HepG2 (cell line): Measurements from ENCODE around the gene ZNF3. TPM values are rescaled to one million over a fixed set of nuclear protein-coding genes. Genes with fewer than 3 reads are reported as not detected.

Source experiments
- CBX5 ChIP-seq: sonication (generic); formaldehyde crosslinking; IDR thresholded peaks from 2 replicates; pipeline ENCODE4 v1.4.0; 2020; ENCODE audit warnings: missing genetic modification reagents, borderline replicate concordance
- GATAD2A ChIP-seq: IDR thresholded peaks from 2 replicates; pipeline ENCODE4 v1.6.1; 2016
- ISL2 ChIP-seq: sonication (generic); formaldehyde crosslinking; IDR thresholded peaks from 2 replicates; pipeline ENCODE4 v1.5.0; 2020; ENCODE audit warnings: missing genetic modification reagents
- KLF6 ChIP-seq: IDR thresholded peaks from 2 replicates; pipeline ENCODE4 v1.8.0; 2016; ENCODE audit warnings: missing biosample characterization, missing genetic modification reagents
- NR2F6 ChIP-seq, 2 experiments: IDR thresholded peaks; 2 replicates each; pipeline ENCODE4 v1.6.1; 2016; ENCODE audit warnings: antibody characterized with exemption in 1 of 2, mild to moderate bottlenecking in 1 of 2
- PHF5A ChIP-seq: IDR thresholded peaks from one replicate; pipeline ENCODE4 v1.6.1; 2018; ENCODE audit warnings: low read depth, missing genetic modification reagents; ENCODE audit not compliant: unreplicated experiment
- RARG ChIP-seq: sonication (generic); formaldehyde crosslinking; IDR thresholded peaks from 2 replicates; pipeline ENCODE4 v1.4.0; 2020; ENCODE audit warnings: low read depth, mild to moderate bottlenecking, missing genetic modification reagents
- RBAK ChIP-seq: sonication (generic); formaldehyde crosslinking; IDR thresholded peaks from 2 replicates; pipeline ENCODE4 v1.5.1; 2020; ENCODE audit warnings: mild to moderate bottlenecking, missing genetic modification reagents
- RBM39 ChIP-seq: fragments of 200-400 bp; formaldehyde crosslinking; IDR thresholded peaks from one replicate; pipeline ENCODE4 v1.6.1; 2018; ENCODE audit warnings: antibody characterized with exemption, mild to moderate bottlenecking, low read depth, low read length; ENCODE audit not compliant: poor library complexity, severe bottlenecking
- SMARCC2 ChIP-seq: fragments of 450-650 bp; IDR thresholded peaks from 2 replicates; pipeline ENCODE4 v1.6.1; 2017; ENCODE audit warnings: antibody characterized with exemption, mild to moderate bottlenecking
- SMARCE1 ChIP-seq: fragments of 450-650 bp; IDR thresholded peaks from 2 replicates; pipeline ENCODE4 v1.6.1; 2017; ENCODE audit warnings: borderline replicate concordance
- SP1 ChIP-seq, 2 experiments: fragments of 450-650 bp in 1 of 2; sonication (generic) in 1 of 2; formaldehyde crosslinking in 1 of 2; IDR thresholded peaks; 2 replicates each; pipeline versions ENCODE4 v1.4.0 to v1.6.1; 2016 to 2020; ENCODE audit warnings: missing genetic modification reagents in 1 of 2
- TAF1 ChIP-seq: sonication (generic); formaldehyde crosslinking; IDR thresholded peaks from 2 replicates; pipeline ENCODE4 v1.4.0; 2020; ENCODE audit warnings: missing genetic modification reagents
- TARDBP ChIP-seq: sonication (generic); formaldehyde crosslinking; IDR thresholded peaks from 2 replicates; pipeline ENCODE4 v1.8.0; 2022; ENCODE audit warnings: mild to moderate bottlenecking, missing genetic modification reagents
- ZBTB7B ChIP-seq: sonication (generic); formaldehyde crosslinking; IDR thresholded peaks from 2 replicates; pipeline ENCODE4 v1.4.0; 2020; ENCODE audit warnings: missing genetic modification reagents
- ZNF251 ChIP-seq: sonication (generic); formaldehyde crosslinking; IDR thresholded peaks from 2 replicates; pipeline ENCODE4 v1.9.0; 2021; ENCODE audit warnings: mild to moderate bottlenecking, missing genetic modification reagents
- ZNF367 ChIP-seq: sonication (generic); formaldehyde crosslinking; IDR thresholded peaks from 2 replicates; pipeline ENCODE4 v1.4.0; 2020; ENCODE audit warnings: missing genetic modification reagents, borderline replicate concordance
- ZNF589 ChIP-seq: sonication (generic); formaldehyde crosslinking; conservative IDR thresholded peaks from 2 replicates; pipeline ENCODE4 v1.8.0; 2022; ENCODE audit warnings: mild to moderate bottlenecking, moderate library complexity, missing genetic modification reagents
- ZNF713 ChIP-seq: sonication (generic); formaldehyde crosslinking; IDR thresholded peaks from 2 replicates; pipeline ENCODE4 v1.4.0; 2020; ENCODE audit warnings: mild to moderate bottlenecking, missing genetic modification reagents
- ZNF773 ChIP-seq: sonication (generic); formaldehyde crosslinking; IDR thresholded peaks from 2 replicates; pipeline ENCODE4 v1.4.0; 2020; ENCODE audit warnings: missing genetic modification reagents, borderline replicate concordance
- ZNF883 ChIP-seq: sonication (generic); formaldehyde crosslinking; IDR thresholded peaks from 2 replicates; pipeline ENCODE4 v1.5.1; 2020; ENCODE audit warnings: mild to moderate bottlenecking, missing genetic modification reagents; ENCODE audit errors: not compliant biosample characterization
- ZSCAN29 ChIP-seq: sonication (generic); formaldehyde crosslinking; conservative IDR thresholded peaks from 2 replicates; pipeline ENCODE4 v1.4.0; 2020; ENCODE audit warnings: mild to moderate bottlenecking, missing genetic modification reagents
- polyA plus RNA-seq, 8 experiments: library from polyadenylated mRNA; depleted of rRNA in 3 of 8; stranded (reverse) in 7 of 8; unstranded in 1 of 8; fragments of >200 nt; fragmentation: Illumina TruSeq in 4 of 8; extraction: Trizol in 4 of 8; gene quantifications; 2 replicates each; pipeline versions ENCODE4 v1.2.1 to v1.2.3, GENCODE V29; 2011 to 2016; ENCODE audit warnings: low read depth in 4 of 8, missing spikeins in 1 of 8, mixed read lengths in 1 of 8; ENCODE audit not compliant: insufficient read depth in 1 of 8
- total RNA-seq, 5 experiments: library from RNA; depleted of rRNA; stranded (reverse); fragments of >200 nt; fragmentation: Illumina TruSeq; extraction: Trizol; gene quantifications; 2 replicates each; pipeline ENCODE4 v1.2.3, GENCODE V29; 2016; ENCODE audit warnings: low read depth in 1 of 5
- TF ChIP-seq, protein P1 (sequence below): sonication (generic); formaldehyde crosslinking; IDR thresholded peaks from 2 replicates; pipeline ENCODE4 v1.5.0; 2020; ENCODE audit warnings: missing genetic modification reagents, mild to moderate bottlenecking, borderline replicate concordance
- TF ChIP-seq, protein P2 (sequence below): sonication (generic); formaldehyde crosslinking; IDR thresholded peaks from 2 replicates; pipeline ENCODE4 v1.4.0; 2020; ENCODE audit warnings: missing genetic modification reagents
- TF ChIP-seq, protein P3 (sequence below): sonication (generic); formaldehyde crosslinking; IDR thresholded peaks from 2 replicates; pipeline ENCODE4 v1.4.0; 2020; ENCODE audit warnings: mild to moderate bottlenecking, missing genetic modification reagents
- TF ChIP-seq, protein P4 (sequence below): sonication (generic); formaldehyde crosslinking; IDR thresholded peaks from 2 replicates; pipeline ENCODE4 v1.5.1; 2020; ENCODE audit warnings: missing genetic modification reagents, mild to moderate bottlenecking, borderline replicate concordance

ZNF3 gene
- total and polyA plus RNA-seq, 2 of the 13 experiments (the other 11 are each of a cell fraction or from before 2014, with no cell fraction given) = 33.7 to 56.9 TPM

DNA sequence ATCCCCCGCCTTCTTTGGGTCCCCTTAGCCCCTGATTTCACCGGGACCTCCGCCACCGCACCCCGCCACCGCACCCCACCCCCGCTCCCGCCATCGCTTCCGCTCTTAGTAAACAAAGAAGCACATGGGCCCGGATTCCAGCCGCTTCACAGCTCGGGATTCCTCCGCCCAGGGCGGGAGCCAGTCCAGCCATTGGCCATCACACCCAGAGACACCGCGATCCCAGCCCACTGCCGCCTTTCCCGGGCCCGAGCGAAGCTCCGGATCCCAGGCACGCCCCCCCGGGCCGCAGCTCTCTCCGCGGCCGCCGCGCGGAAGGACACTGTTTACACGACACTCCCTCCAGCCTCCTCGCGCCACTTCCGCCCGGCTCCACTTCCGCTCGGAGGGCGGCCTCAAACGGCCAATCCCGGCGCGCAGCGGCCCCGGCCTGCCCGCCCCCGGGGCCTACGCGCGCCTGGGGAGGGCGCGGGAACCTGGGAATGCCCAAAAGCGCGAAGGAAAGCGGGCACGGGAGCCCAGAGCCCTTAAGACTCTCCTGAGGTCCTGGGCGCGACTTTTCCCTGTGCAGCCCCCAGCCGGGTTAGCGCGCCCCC, 19.0 kb upstream of the ZNF3 start (continued):
- TF ChIP-seq ZNF713 (CRISPR knock-in tag) = no peak
- TF ChIP-seq TAF1 (CRISPR knock-in tag) = no peak; the same call in 1 of the 2 replicates
- TF ChIP-seq TARDBP (CRISPR knock-in tag) = peak; percentile 79
- no peak for TF ChIP-seq RARG (CRISPR knock-in tag)
- TF ChIP-seq ZNF589 (CRISPR knock-in tag) = no peak
- no peak for TF ChIP-seq ZNF367 (CRISPR knock-in tag)
- TF ChIP-seq ISL2 (CRISPR knock-in tag) = peak; percentile 68
- TF ChIP-seq, protein P1, sequence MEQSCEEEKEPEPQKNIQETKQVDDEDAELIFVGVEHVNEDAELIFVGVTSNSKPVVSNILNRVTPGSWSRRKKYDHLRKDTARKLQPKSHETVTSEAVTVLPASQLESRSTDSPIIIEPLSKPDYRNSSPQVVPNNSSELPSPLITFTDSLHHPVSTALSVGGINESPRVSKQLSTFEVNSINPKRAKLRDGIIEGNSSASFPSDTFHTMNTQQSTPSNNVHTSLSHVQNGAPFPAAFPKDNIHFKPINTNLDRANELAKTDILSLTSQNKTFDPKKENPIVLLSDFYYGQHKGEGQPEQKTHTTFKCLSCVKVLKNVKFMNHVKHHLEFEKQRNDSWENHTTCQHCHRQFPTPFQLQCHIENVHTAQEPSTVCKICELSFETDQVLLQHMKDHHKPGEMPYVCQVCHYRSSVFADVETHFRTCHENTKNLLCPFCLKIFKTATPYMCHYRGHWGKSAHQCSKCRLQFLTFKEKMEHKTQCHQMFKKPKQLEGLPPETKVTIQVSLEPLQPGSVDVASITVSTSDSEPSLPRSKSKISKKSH = no peak
- no peak for TF ChIP-seq PHF5A (CRISPR knock-in tag)
- no peak for TF ChIP-seq SMARCE1
- TF ChIP-seq, protein P2, sequence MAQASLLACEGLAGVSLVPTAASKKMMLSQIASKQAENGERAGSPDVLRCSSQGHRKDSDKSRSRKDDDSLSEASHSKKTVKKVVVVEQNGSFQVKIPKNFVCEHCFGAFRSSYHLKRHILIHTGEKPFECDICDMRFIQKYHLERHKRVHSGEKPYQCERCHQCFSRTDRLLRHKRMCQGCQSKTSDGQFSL (CRISPR knock-in tag) = 0 out of 2 replicates have a peak, but pooled peaks have one; percentile 21
- TF ChIP-seq GATAD2A (CRISPR knock-in tag) = peak; percentile 44
- no peak for TF ChIP-seq NR2F6 (IDR thresholded peaks at IDR 0.05)
- 0 out of 2 replicates have a peak, but pooled peaks have one; percentile 20 for TF ChIP-seq NR2F6 (CRISPR knock-in tag; IDR thresholded peaks at IDR 0.05)
- TF ChIP-seq, protein P3, sequence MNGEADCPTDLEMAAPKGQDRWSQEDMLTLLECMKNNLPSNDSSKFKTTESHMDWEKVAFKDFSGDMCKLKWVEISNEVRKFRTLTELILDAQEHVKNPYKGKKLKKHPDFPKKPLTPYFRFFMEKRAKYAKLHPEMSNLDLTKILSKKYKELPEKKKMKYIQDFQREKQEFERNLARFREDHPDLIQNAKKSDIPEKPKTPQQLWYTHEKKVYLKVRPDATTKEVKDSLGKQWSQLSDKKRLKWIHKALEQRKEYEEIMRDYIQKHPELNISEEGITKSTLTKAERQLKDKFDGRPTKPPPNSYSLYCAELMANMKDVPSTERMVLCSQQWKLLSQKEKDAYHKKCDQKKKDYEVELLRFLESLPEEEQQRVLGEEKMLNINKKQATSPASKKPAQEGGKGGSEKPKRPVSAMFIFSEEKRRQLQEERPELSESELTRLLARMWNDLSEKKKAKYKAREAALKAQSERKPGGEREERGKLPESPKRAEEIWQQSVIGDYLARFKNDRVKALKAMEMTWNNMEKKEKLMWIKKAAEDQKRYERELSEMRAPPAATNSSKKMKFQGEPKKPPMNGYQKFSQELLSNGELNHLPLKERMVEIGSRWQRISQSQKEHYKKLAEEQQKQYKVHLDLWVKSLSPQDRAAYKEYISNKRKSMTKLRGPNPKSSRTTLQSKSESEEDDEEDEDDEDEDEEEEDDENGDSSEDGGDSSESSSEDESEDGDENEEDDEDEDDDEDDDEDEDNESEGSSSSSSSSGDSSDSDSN = peak; percentile 99
- no peak for TF ChIP-seq ZSCAN29 (CRISPR knock-in tag)
- no peak; the same call in 1 of the 2 replicates for TF ChIP-seq ZNF773 (CRISPR knock-in tag)
- TF ChIP-seq ZNF883 (CRISPR knock-in tag) = no peak
- no peak for TF ChIP-seq CBX5
- TF ChIP-seq, protein P4, sequence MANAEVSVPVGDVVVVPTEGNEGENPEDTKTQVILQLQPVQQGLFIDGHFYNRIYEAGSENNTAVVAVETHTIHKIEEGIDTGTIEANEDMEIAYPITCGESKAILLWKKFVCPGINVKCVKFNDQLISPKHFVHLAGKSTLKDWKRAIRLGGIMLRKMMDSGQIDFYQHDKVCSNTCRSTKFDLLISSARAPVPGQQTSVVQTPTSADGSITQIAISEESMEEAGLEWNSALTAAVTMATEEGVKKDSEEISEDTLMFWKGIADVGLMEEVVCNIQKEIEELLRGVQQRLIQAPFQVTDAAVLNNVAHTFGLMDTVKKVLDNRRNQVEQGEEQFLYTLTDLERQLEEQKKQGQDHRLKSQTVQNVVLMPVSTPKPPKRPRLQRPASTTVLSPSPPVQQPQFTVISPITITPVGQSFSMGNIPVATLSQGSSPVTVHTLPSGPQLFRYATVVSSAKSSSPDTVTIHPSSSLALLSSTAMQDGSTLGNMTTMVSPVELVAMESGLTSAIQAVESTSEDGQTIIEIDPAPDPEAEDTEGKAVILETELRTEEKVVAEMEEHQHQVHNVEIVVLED (CRISPR knock-in tag) = no peak
- TF ChIP-seq RBAK (CRISPR knock-in tag) = no peak
- TF ChIP-seq ZNF251 (CRISPR knock-in tag) = no peak
- TF ChIP-seq RBM39 = peak; percentile 68
- 0 out of 2 replicates have a peak, but pooled peaks have one; percentile 39 for TF ChIP-seq ZBTB7B (CRISPR knock-in tag)
- TF ChIP-seq KLF6 (CRISPR knock-in tag) = peak; percentile 85
- no peak for TF ChIP-seq SP1 (IDR thresholded peaks at IDR 0.05)
- peak; percentile 79 for TF ChIP-seq SP1 (CRISPR knock-in tag; IDR thresholded peaks at IDR 0.05)
- no peak for TF ChIP-seq SMARCC2
